ENCODE measurements around the gene KDM7A.

- TF ChIP-seq YY1 (IDR thresholded peaks at IDR 0.05; ENCODE audit: insufficient read depth, insufficient read length) (no peak), ZNF274 (IDR thresholded peaks at IDR 0.05; ENCODE audit: low read depth, low read length) (no peak)
These were observed 21.2 kb upstream of the KDM7A start for GRCh38 chr7:140197938-140198337.

Data from NT2/D1 (cell line).